HCT116 (cell line): ENCODE results near the gene IL1RAP. TPM values are rescaled to one million over a fixed set of nuclear protein-coding genes. Genes with fewer than 3 reads are reported as not detected.

Experiments
- ATAC-seq: fragments of 200-7000 bp; cut with Tn5 transposase; 2 replicates; pipeline ENCODE4 v1.9.1; 2020; ENCODE audit warnings: mild to moderate bottlenecking, moderate library complexity
- BruUV-seq: library from RNA; stranded (reverse); fragments of 400-500 nt; replicated peaks from 2 replicates; lab custom pipeline; 2021; lab: Mats Ljungman, UMichigan
- CTCF ChIA-PET: fragments of 300-600 bp; sonication (Branson Sonifier 250); formaldehyde crosslinking; loops from one replicate; lab custom pipeline; 2021; ENCODE audit warnings: antibody characterized with exemption; lab: Charles Lee
- POLR2A ChIA-PET: fragments of 300-600, 350-600 bp; sonication (Branson Sonifier 250); formaldehyde crosslinking; loops from one replicate; lab custom pipeline; 2021; ENCODE audit warnings: antibody characterized with exemption; lab: Charles Lee
- RAD21 ChIA-PET, 2 experiments: fragments of 300-600 bp; sonication (Branson Sonifier 250); formaldehyde crosslinking; loops; one replicate each; lab custom pipeline; 2023; ENCODE audit warnings: low total read pairs in 2 of 2; ENCODE audit not compliant: uncharacterized antibody in 2 of 2, unreplicated experiment in 2 of 2, low non-redundant PET in 1 of 2; lab: Charles Lee
- DNase-seq: peaks from one replicate; pipeline ENCODE4 v3.0.0-alpha.2; 2010; ENCODE audit warnings: low read depth, low spot score
- H2AFZ ChIP-seq: fragments of 200-600 bp; shearing (Covaris generic), sonication (generic); 2 replicates; pipeline ENCODE4 v1.6.1; 2017; ENCODE audit warnings: low read depth, mixed run types, mixed read lengths, antibody characterized with exemption, low read length; ENCODE audit not compliant: poor library complexity, severe bottlenecking
- H3K27ac ChIP-seq: 2 replicates; pipeline ENCODE4 v1.5.1; 2012; ENCODE audit warnings: low read depth, low read length
- H3K27me3 ChIP-seq: fragments of 200-600 bp; sonication (generic); 2 replicates; pipeline ENCODE4 v1.6.1; 2016; ENCODE audit warnings: mixed run types, low read length, mixed read lengths; ENCODE audit not compliant: insufficient read depth
- H3K36me3 ChIP-seq, 2 experiments: fragments of 200-500 bp in 1 of 2; fragments of 200-600 bp in 1 of 2; sonication (Bioruptor generic) in 1 of 2; sonication (generic) in 1 of 2; 2 replicates each; pipeline versions ENCODE4 v1.5.1 to v1.6.1; 2014 to 2016; ENCODE audit warnings: low read length in 2 of 2, inconsistent platforms in 1 of 2, mixed read lengths in 1 of 2, mixed run types in 1 of 2; ENCODE audit not compliant: insufficient read depth in 2 of 2, control insufficient read depth in 1 of 2
- H3K4me1 ChIP-seq, 2 experiments: fragments of 200-600 bp in 1 of 2; sonication (generic) in 1 of 2; 2 replicates each; pipeline versions ENCODE4 v1.5.1 to v1.6.1; 2012 to 2017; ENCODE audit warnings: low read length in 2 of 2, inconsistent platforms in 1 of 2, mild to moderate bottlenecking in 1 of 2, mixed read lengths in 1 of 2, mixed run types in 1 of 2, moderate library complexity in 1 of 2; ENCODE audit not compliant: insufficient read depth in 2 of 2, control insufficient read depth in 1 of 2
- H3K4me2 ChIP-seq: fragments of 200-600 bp; sonication (generic); 2 replicates; pipeline ENCODE4 v1.6.1; 2017; ENCODE audit warnings: mixed run types, low read length, mixed read lengths
- H3K4me3 ChIP-seq, 2 experiments: fragments of 200-600 bp in 1 of 2; sonication (generic) in 1 of 2; replicated peaks in 1 of 2; 2 replicates each; pipeline ENCODE4 v1.5.1; 2011 to 2016; ENCODE audit warnings: low read length in 2 of 2, control low read depth in 1 of 2, low read depth in 1 of 2, mild to moderate bottlenecking in 1 of 2, mixed read lengths in 1 of 2, mixed run types in 1 of 2
- H3K79me2 ChIP-seq: fragments of 200-600 bp; sonication (generic); 2 replicates; pipeline ENCODE4 v1.6.1; 2017; ENCODE audit warnings: mild to moderate bottlenecking, mixed run types, low read length, moderate library complexity, mixed read lengths; ENCODE audit not compliant: insufficient read depth
- H3K9ac ChIP-seq: fragments of 200-600 bp; sonication (generic); 2 replicates; pipeline ENCODE4 v1.6.1; 2016; ENCODE audit warnings: low read length, mixed read lengths
- H3K9me2 ChIP-seq: fragments of 200-600 bp; sonication (generic), shearing (Covaris generic); 2 replicates; pipeline ENCODE4 v1.6.1; 2017; ENCODE audit warnings: mixed run types, mild to moderate bottlenecking, moderate library complexity; ENCODE audit not compliant: insufficient read depth
- H3K9me3 ChIP-seq, 2 experiments: fragments of 200-500 bp in 1 of 2; fragments of 200-600 bp in 1 of 2; sonication (Bioruptor generic) in 1 of 2; sonication (generic) in 1 of 2; 2 replicates each; pipeline ENCODE4 v1.6.1; 2014 to 2017; ENCODE audit warnings: low read length in 2 of 2, mixed read lengths in 2 of 2, inconsistent platforms in 1 of 2, low read depth in 1 of 2, mild to moderate bottlenecking in 1 of 2, mixed run types in 1 of 2, moderate library complexity in 1 of 2; ENCODE audit not compliant: control insufficient read depth in 1 of 2, insufficient read depth in 1 of 2
- H4K20me1 ChIP-seq: fragments of 200-600 bp; sonication (generic), shearing (Covaris generic); 2 replicates; pipeline ENCODE4 v1.6.1; 2017; ENCODE audit warnings: mixed run types, mild to moderate bottlenecking, moderate library complexity; ENCODE audit not compliant: insufficient read depth
- CBX3 ChIP-seq: IDR thresholded peaks from 2 replicates; pipeline ENCODE4 v1.6.1; 2012; ENCODE audit warnings: low read depth
- CEBPB ChIP-seq: IDR thresholded peaks from 2 replicates; pipeline ENCODE4 v1.6.1; 2012; ENCODE audit warnings: low read depth
- ELF1 ChIP-seq: IDR thresholded peaks from 2 replicates; pipeline ENCODE4 v1.6.1; 2012; ENCODE audit warnings: low read depth, borderline replicate concordance
- EZH2 ChIP-seq: fragments of 200-600 bp; sonication (generic); IDR thresholded peaks from 2 replicates; pipeline ENCODE4 v1.6.1; 2017; ENCODE audit warnings: antibody characterized with exemption, mixed run types
- EZH2phosphoT487 ChIP-seq: fragments of 200-600 bp; IDR thresholded peaks from 2 replicates; pipeline ENCODE4 v1.6.1; 2018; ENCODE audit warnings: antibody characterized with exemption, borderline replicate concordance
- FOSL1 ChIP-seq: IDR thresholded peaks from 2 replicates; pipeline ENCODE4 v1.6.1; 2012; ENCODE audit warnings: low read depth
- JUND ChIP-seq: IDR thresholded peaks from 2 replicates; pipeline ENCODE4 v1.6.1; 2012
- RAD21 ChIP-seq: IDR thresholded peaks from 2 replicates; pipeline ENCODE4 v1.6.1; 2012; ENCODE audit warnings: low read depth, mild to moderate bottlenecking
- SIN3A ChIP-seq: IDR thresholded peaks from 2 replicates; pipeline ENCODE4 v1.6.1; 2012; ENCODE audit warnings: low read depth
- SP1 ChIP-seq: IDR thresholded peaks from 2 replicates; pipeline ENCODE4 v1.6.1; 2012; ENCODE audit warnings: low read depth
- SRF ChIP-seq: IDR thresholded peaks from 2 replicates; pipeline ENCODE4 v1.6.1; 2012; ENCODE audit warnings: low read depth
- TCF7L2 ChIP-seq: IDR thresholded peaks from 2 replicates; pipeline ENCODE4 v1.7.0; 2011; ENCODE audit warnings: borderline replicate concordance, inconsistent platforms; ENCODE audit not compliant: insufficient read depth, insufficient read length; ENCODE audit errors: extremely low read depth
- YY1 ChIP-seq: IDR thresholded peaks from 2 replicates; pipeline ENCODE4 v1.6.1; 2011; ENCODE audit warnings: low read length, low read depth, moderate library complexity, mild to moderate bottlenecking; ENCODE audit not compliant: insufficient replicate concordance; ENCODE audit errors: extremely low read depth
- ZFX ChIP-seq: fragments of 450-650 bp; IDR thresholded peaks from 2 replicates; pipeline ENCODE4 v1.6.1; 2017
- ZNF274 ChIP-seq: fragments of 200-500 bp; sonication (Bioruptor generic); IDR thresholded peaks from 2 replicates; pipeline ENCODE4 v1.6.1; 2014; ENCODE audit warnings: mild to moderate bottlenecking, low read depth, low read length, inconsistent platforms
- intact Hi-C: fragments of 100-400 bp; cut with micrococcal nuclease; formaldehyde crosslinking; loops from 2 replicates; pipeline ENCODE4 v1.10.0; 2022
- total RNA-seq: library from RNA; stranded (reverse); gene quantifications from one replicate; pipeline ENCODE4 v1.2.1, GENCODE V29; 2021; ENCODE audit not compliant: unreplicated experiment
- TF ChIP-seq, protein P1 (sequence below): IDR thresholded peaks from 2 replicates; pipeline ENCODE4 v1.6.1; 2012
- TF ChIP-seq, protein P2 (sequence below), 3 experiments: fragments of 200-600 bp in 1 of 3; sonication (generic) in 1 of 3; IDR thresholded peaks in 2 of 3; conservative IDR thresholded peaks in 1 of 3; 2 replicates each; pipeline ENCODE4 v1.5.1; 2012 to 2017; ENCODE audit warnings: low read depth in 2 of 3, low read length in 2 of 3, antibody characterized with exemption in 1 of 3, borderline replicate concordance in 1 of 3, control low read depth in 1 of 3, mild to moderate bottlenecking in 1 of 3, mixed read lengths in 1 of 3, mixed run types in 1 of 3, moderate library complexity in 1 of 3; ENCODE audit not compliant: insufficient read depth in 1 of 3

IL1RAP gene
- total RNA-seq, 1 experiment from 2014 or later, result 5.8 TPM

DNA sequence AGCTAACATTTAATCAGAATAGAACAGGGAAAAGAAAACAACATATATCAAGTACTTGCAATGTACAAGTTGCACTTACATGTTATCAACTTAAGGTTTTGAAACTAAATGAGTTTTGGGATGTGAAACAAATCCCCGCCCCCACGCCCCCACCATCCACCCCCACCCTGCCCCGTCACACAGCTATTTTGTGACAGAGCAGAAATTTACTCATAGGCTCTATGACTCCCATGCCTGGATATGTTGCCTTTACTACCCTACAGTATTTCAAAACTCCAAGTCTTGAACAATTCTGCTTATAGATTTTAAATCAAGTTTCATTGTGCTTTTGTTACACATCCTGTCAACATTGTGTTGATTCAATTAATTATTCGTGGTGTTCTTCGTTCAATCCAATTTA is 18.1 kb upstream of the IL1RAP start:
- no peak overlapping the region for H3K4me2 ChIP-seq
- ChIA-PET POLR2A (no interaction called here), CTCF (interaction anchor here (1.2 kb wide), 1 partner anchor 205 kb away, joined by 4 read pairs; no protein-coding TSS in a partner anchor), RAD21 (no interaction called here)
- no peaks in the 10 kb centered on the region for H4K20me1 ChIP-seq
- no peak overlapping the region for H3K4me3 ChIP-seq
- peaks cover 0 to 4% of the 10 kb centered on the region in 2 experiments; a peak in 1 of 4 replicates for H3K4me1 ChIP-seq
- no peak overlapping the region for H3K27ac ChIP-seq
- intact Hi-C loops, result no loop called here
- no peaks in the 10 kb centered on the region for H3K79me2 ChIP-seq
- H3K9me3 ChIP-seq, result no peaks in the 10 kb centered on the region
- no peak overlapping the region for H2AFZ ChIP-seq
- no peaks in the 10 kb centered on the region for H3K9me2 ChIP-seq
- no peak overlapping the region for H3K9ac ChIP-seq
- BruUV-seq, result no TSS peak
- no peak for TF ChIP-seq TCF7L2
- no peak for TF ChIP-seq JUND
- no peak for TF ChIP-seq CBX3
- no peak for TF ChIP-seq YY1
- TF ChIP-seq SP1, result no peak
- no peaks in the 10 kb centered on the region for H3K36me3 ChIP-seq
- no peaks in the 10 kb centered on the region for H3K27me3 ChIP-seq
- no peak for DNase-seq
- ATAC-seq, result no peak

DNA sequence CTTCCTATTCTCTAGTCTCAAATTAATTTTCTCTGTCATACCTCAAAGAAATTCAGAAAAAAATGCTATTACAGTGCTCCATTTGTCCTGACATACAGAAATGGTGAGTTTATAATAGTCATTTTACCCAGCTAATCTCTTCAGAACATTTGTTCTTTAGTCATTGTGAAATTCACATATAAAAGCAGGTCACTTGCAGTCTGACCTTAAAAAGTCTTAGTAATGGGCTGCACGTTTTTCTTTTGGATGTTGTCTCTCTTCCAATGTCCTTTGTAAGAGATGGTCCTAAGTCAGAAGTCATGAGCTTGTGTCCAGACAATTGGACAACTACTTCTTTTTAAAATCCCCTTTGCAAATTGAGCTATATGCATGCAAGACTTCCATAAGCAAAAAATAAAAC is 17.0 kb upstream of the IL1RAP start:
- CTCF ChIA-PET, result no interaction called here
- POLR2A ChIA-PET, result no interaction called here
- RAD21 ChIA-PET, result no interaction called here

More for the DNA sequence above, 17.0 kb upstream of the IL1RAP start:
- H3K79me2 ChIP-seq, result no peaks in the 10 kb centered on the region
- intact Hi-C loops, result no loop called here
- no peak for TF ChIP-seq EZH2
- no peak for TF ChIP-seq ZFX
- TF ChIP-seq YY1, result no peak
- TF ChIP-seq TCF7L2, result no peak
- no peak for TF ChIP-seq SP1
- no peak for TF ChIP-seq JUND
- TF ChIP-seq RAD21, result no peak
- TF ChIP-seq ELF1, result no peak
- no peak for TF ChIP-seq EZH2phosphoT487
- TF ChIP-seq FOSL1, result no peak
- TF ChIP-seq, protein P1, sequence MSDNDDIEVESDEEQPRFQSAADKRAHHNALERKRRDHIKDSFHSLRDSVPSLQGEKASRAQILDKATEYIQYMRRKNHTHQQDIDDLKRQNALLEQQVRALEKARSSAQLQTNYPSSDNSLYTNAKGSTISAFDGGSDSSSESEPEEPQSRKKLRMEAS, result no peak
- TF ChIP-seq CEBPB, result no peak
- TF ChIP-seq ZNF274, result no peak
- TF ChIP-seq, protein P2, sequence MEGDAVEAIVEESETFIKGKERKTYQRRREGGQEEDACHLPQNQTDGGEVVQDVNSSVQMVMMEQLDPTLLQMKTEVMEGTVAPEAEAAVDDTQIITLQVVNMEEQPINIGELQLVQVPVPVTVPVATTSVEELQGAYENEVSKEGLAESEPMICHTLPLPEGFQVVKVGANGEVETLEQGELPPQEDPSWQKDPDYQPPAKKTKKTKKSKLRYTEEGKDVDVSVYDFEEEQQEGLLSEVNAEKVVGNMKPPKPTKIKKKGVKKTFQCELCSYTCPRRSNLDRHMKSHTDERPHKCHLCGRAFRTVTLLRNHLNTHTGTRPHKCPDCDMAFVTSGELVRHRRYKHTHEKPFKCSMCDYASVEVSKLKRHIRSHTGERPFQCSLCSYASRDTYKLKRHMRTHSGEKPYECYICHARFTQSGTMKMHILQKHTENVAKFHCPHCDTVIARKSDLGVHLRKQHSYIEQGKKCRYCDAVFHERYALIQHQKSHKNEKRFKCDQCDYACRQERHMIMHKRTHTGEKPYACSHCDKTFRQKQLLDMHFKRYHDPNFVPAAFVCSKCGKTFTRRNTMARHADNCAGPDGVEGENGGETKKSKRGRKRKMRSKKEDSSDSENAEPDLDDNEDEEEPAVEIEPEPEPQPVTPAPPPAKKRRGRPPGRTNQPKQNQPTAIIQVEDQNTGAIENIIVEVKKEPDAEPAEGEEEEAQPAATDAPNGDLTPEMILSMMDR (IDR thresholded peaks at IDR 0.05 in 2 of 3, conservative IDR thresholded peaks at IDR 0.05 in 1 of 3; ENCODE audit: borderline replicate concordance in 1 of 3, insufficient read depth in 1 of 3, low read depth in 2 of 3, low read length in 2 of 3), result no peak
- no peak for TF ChIP-seq SRF
- no peak for TF ChIP-seq SIN3A
- no peak overlapping the region for H2AFZ ChIP-seq
- H4K20me1 ChIP-seq, result no peaks in the 10 kb centered on the region
- no peak overlapping the region for H3K4me2 ChIP-seq
- no peaks in the 10 kb centered on the region for H3K36me3 ChIP-seq
- H3K27me3 ChIP-seq, result no peaks in the 10 kb centered on the region
- DNase-seq, result no peak
- H3K9me2 ChIP-seq, result no peaks in the 10 kb centered on the region
- BruUV-seq, result no TSS peak
- no peaks in the 10 kb centered on the region for H3K4me1 ChIP-seq
- no peak overlapping the region for H3K4me3 ChIP-seq
- ATAC-seq, result no peak
- no peak overlapping the region for H3K9ac ChIP-seq
- H3K27ac ChIP-seq, result no peak overlapping the region
- no peaks in the 10 kb centered on the region for H3K9me3 ChIP-seq
